ENCODE results near the gene CRIM1.

DNA sequence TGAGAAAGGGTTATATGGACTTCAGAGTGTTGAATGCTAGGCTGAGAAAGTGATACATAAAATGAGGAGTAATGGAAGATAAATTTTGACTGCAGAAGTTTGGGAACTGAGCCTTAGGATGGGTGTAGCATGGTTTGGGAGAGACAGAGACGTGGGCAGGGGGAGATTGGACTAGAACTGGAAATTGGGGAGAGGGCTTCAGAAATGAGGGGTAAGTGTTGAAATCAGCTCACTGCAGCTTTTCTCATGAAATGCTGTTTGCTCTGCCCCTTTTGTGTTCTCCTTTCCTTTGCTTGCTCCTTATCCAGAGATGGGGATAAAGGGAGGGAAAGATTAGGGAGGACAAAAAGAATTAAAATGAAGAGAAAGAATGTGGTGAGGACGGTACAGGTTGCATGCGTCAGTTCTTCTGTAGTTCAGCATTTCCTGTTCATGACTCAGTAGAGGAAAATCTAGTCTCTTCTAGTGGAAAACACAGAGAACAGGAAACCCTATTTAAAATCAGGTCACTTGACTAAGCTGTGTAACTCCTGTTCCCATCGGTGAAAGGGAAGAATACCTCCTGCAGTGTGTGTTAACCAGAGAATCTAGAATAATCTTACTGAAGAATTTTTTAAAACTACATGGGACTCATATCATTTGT is 105.6 kb downstream of the CRIM1 start:
- TF ChIP-seq, protein P1, sequence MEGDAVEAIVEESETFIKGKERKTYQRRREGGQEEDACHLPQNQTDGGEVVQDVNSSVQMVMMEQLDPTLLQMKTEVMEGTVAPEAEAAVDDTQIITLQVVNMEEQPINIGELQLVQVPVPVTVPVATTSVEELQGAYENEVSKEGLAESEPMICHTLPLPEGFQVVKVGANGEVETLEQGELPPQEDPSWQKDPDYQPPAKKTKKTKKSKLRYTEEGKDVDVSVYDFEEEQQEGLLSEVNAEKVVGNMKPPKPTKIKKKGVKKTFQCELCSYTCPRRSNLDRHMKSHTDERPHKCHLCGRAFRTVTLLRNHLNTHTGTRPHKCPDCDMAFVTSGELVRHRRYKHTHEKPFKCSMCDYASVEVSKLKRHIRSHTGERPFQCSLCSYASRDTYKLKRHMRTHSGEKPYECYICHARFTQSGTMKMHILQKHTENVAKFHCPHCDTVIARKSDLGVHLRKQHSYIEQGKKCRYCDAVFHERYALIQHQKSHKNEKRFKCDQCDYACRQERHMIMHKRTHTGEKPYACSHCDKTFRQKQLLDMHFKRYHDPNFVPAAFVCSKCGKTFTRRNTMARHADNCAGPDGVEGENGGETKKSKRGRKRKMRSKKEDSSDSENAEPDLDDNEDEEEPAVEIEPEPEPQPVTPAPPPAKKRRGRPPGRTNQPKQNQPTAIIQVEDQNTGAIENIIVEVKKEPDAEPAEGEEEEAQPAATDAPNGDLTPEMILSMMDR (IDR thresholded peaks at IDR 0.05): no peak
- no peak for TF ChIP-seq POLR2A (IDR thresholded peaks at IDR 0.05)

All from lower leg skin (tissue), 3 donors.